Measurements from ENCODE around the gene ASTN1.

Gene ASTN1

DNA sequence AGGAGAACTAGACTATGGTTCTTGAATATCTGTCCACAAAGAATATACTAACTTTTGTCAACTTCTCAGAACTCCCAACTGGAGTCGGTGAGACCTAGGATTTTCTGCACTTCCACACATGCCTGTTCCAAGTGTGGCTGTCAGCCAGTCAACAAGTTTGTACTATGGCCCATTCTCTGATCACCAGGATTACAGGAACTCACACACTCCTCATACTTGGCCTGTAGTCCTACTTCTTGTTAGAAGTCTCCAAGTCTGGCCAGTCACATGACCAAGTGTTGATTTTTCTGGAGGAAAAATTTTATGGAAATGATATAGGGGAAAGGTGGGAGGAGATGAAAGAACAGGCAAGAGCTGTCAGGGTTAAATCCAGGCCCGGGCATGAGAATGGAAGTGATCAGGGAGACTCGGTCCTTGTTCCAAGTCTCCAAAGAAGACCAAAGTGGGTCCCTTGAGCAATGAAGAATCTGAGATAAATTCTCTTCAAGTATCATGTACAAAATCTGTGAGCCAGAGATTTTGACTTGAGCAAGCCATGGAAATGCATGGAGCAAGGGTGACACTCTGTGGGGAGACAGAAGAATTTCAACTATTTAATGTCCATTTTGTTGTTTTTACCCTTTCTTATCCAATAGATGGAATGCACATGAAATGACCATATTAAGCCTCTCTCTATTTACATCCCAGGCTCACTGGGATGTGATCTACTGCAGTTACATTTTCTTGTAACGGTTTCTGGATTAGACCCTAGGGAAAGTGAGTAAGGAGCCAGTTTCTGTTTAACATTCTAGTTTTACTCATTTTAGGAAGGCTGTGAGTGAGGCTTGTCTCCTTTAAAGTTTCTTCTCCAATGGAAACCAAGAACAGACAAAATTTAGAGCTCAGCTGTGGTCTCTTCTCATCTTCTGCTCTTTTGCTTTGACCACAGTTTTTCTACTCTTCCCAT, 320.9 kb downstream of the ASTN1 start:
- TF ChIP-seq, protein P1, sequence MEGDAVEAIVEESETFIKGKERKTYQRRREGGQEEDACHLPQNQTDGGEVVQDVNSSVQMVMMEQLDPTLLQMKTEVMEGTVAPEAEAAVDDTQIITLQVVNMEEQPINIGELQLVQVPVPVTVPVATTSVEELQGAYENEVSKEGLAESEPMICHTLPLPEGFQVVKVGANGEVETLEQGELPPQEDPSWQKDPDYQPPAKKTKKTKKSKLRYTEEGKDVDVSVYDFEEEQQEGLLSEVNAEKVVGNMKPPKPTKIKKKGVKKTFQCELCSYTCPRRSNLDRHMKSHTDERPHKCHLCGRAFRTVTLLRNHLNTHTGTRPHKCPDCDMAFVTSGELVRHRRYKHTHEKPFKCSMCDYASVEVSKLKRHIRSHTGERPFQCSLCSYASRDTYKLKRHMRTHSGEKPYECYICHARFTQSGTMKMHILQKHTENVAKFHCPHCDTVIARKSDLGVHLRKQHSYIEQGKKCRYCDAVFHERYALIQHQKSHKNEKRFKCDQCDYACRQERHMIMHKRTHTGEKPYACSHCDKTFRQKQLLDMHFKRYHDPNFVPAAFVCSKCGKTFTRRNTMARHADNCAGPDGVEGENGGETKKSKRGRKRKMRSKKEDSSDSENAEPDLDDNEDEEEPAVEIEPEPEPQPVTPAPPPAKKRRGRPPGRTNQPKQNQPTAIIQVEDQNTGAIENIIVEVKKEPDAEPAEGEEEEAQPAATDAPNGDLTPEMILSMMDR (IDR thresholded peaks at IDR 0.05; ENCODE audit: insufficient read depth, low read length, poor library complexity, severe bottlenecking): peak; percentile 26
- DNase-seq (ENCODE audit: extremely low read depth, insufficient read length): no peak

DNA sequence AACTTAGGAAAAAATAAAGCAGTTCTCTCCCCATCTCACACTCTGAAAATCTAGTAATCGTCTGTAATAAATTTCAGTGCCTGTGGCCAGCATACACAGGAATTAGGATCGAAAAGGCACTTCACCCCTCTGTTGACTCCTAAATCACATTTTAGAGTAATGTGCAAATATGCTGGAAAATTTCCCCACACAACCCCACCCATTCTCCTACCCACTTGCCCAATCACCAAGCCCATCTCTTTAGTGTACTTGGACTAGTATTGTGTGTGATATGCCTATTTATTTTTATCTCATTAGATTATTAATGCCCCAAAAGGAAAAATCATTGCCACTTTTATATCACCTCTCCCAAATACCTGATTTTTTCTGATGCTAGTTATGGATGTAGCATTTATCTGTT, 323.3 kb downstream of the ASTN1 start:
- Histone ChIP-seq H3K36me3 (ENCODE audit: control insufficient read depth, insufficient read depth, low read length) (no peaks in the 10 kb centered on the region), H3K4me3 (replicated peaks; ENCODE audit: low read depth, low read length) (no peak overlapping the region), H3K27me3 (replicated peaks; ENCODE audit: control insufficient read depth, insufficient read depth, low read length) (no peaks in the 10 kb centered on the region; the same call in 1 of the 2 replicates)
- no peak for DNase-seq (ENCODE audit: extremely low read depth, insufficient read length)
- TF ChIP-seq, protein P1 (IDR thresholded peaks at IDR 0.05; ENCODE audit: insufficient read depth, low read length, poor library complexity, severe bottlenecking): no peak

More for the DNA sequence above, 320.9 kb downstream of the ASTN1 start:
- no peak overlapping the region for H3K4me3 ChIP-seq (replicated peaks; ENCODE audit: low read depth, low read length)
- H3K27me3 ChIP-seq (replicated peaks; ENCODE audit: control insufficient read depth, insufficient read depth, low read length): no peaks in the 10 kb centered on the region; the same call in 1 of the 2 replicates
- H3K36me3 ChIP-seq (ENCODE audit: control insufficient read depth, insufficient read depth, low read length): no peaks in the 10 kb centered on the region

DNA sequence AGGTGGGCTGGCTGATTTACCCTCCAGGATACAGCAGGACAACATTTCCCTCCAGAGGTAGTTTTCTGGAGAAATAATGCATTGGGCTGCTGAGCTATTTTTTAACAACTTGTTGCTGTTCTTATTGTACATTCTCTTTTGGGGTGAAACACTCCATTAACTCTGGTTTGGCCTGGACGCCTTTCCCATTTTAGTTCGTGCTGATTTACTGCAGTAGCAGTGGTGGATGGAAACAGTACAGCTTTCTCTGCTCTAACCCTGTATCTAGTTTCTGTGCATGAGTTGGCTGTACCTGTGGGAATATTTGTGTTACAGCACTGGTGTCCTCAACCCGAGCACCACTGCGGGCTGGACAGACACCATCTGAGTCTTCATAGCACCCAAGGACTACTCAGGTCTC, 325.3 kb downstream of the ASTN1 start:
- TF ChIP-seq, protein P1 (IDR thresholded peaks at IDR 0.05; ENCODE audit: insufficient read depth, low read length, poor library complexity, severe bottlenecking): no peak
- no peak for DNase-seq (ENCODE audit: extremely low read depth, insufficient read length)
- no peak overlapping the region for H3K4me3 ChIP-seq (replicated peaks; ENCODE audit: low read depth, low read length)
- no peaks in the 10 kb centered on the region for H3K36me3 ChIP-seq (ENCODE audit: control insufficient read depth, insufficient read depth, low read length)
- H3K27me3 ChIP-seq (replicated peaks; ENCODE audit: control insufficient read depth, insufficient read depth, low read length): no peaks in the 10 kb centered on the region; the same call in 1 of the 2 replicates

DNA sequence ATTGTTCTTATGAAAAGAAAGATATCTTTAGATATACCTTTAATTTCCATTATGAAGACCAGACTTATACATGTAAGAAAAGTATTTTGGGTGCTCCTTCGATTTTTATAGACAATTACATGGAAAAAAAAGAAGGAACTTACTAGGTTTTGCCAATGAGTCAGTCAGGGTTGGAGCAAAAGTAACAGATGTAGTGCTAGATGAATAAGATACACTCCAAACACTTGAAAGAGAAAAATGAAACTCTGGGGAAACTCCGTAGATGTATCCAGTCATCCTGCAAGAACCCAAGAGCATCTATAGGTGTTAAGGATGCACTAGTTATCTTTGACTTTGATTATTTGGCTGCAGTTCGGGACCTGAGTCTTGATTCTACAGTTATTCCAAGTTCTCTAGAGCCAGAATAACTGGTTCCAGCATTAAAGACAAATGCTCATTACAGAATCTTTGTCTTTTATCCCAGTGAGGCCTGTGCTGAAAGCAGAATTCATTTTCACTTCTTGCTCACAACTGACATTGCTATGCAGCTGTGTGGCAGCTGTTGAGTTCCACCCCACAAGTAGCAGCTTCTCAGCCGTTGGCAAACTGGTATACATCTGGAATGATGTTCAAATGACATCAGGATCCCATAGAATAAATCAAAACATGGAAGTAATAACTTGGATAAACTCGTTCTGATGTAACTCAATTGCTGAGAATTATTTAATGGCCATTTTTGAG, 326.1 kb downstream of the ASTN1 start:
- no peaks in the 10 kb centered on the region for H3K36me3 ChIP-seq (ENCODE audit: control insufficient read depth, insufficient read depth, low read length)
- TF ChIP-seq, protein P1 (IDR thresholded peaks at IDR 0.05; ENCODE audit: insufficient read depth, low read length, poor library complexity, severe bottlenecking): no peak
- no peaks in the 10 kb centered on the region; the same call in 1 of the 2 replicates for H3K27me3 ChIP-seq (replicated peaks; ENCODE audit: control insufficient read depth, insufficient read depth, low read length)
- H3K4me3 ChIP-seq (replicated peaks; ENCODE audit: low read depth, low read length): no peak overlapping the region
- no peak for DNase-seq (ENCODE audit: extremely low read depth, insufficient read length)

DNA sequence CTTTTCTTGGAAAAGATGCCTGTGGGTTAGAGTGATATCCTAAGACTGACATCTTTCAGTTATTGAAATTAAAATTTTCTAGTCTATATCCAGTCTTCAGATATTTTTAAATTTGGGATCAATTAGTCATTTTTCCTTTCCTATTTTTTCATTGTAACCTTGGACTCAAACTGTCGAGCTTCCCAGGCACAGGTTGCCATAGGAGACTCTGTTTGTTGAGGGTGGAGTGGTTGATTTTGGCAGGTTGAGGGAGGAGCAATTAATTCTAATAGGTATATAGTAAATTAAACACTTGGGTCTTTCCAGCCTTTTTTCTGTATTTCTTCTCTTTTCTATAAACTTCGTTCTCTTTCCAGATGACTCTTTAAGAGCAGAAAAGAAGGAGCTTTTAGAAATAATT, 326.8 kb downstream of the ASTN1 start:
- DNase-seq (ENCODE audit: extremely low read depth, insufficient read length): no peak
- H3K4me3 ChIP-seq (replicated peaks; ENCODE audit: low read depth, low read length): no peak overlapping the region
- no peaks in the 10 kb centered on the region; the same call in 1 of the 2 replicates for H3K27me3 ChIP-seq (replicated peaks; ENCODE audit: control insufficient read depth, insufficient read depth, low read length)
- no peaks in the 10 kb centered on the region for H3K36me3 ChIP-seq (ENCODE audit: control insufficient read depth, insufficient read depth, low read length)
- TF ChIP-seq, protein P1 (IDR thresholded peaks at IDR 0.05; ENCODE audit: insufficient read depth, low read length, poor library complexity, severe bottlenecking): no peak

Data from GM06990 (cell line).